ENCODE results near the gene CHST9. TPM values are rescaled to one million over a fixed set of nuclear protein-coding genes. Genes with fewer than 3 reads are reported as not detected.

The CHST9 gene
- total RNA-seq, 1 donor from 2014 or later, result 38.9 TPM

DNA sequence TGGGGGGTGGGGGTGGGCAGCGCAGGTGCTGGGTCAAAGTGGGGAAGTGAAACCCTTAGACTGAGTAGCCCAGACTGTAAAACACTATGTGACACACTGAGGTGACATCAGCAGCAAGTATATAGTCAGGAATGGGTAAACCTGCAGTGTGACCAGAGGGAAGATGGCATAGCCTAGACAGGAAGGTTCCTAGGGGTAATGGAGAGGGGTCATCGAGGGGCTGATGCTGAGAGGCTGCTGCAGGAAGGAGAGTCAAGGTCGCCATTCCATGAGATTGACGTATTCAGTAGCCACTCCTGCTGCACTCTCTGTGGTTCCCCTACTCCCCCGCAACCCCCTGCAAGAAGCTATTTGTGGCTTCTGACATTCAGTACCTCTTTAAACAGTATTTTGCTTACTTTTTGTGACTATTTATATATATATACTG lies 111.7 kb downstream of the CHST9 start:
- H3K9me3 Mint-ChIP-seq (ENCODE audit: low read depth), result no peaks in the 10 kb centered on the region
- no peaks in the 10 kb centered on the region for H3K27me3 Mint-ChIP-seq
- no peak for DNase-seq (ENCODE audit: low spot score, unreplicated experiment)
- TF ChIP-seq, protein P1, sequence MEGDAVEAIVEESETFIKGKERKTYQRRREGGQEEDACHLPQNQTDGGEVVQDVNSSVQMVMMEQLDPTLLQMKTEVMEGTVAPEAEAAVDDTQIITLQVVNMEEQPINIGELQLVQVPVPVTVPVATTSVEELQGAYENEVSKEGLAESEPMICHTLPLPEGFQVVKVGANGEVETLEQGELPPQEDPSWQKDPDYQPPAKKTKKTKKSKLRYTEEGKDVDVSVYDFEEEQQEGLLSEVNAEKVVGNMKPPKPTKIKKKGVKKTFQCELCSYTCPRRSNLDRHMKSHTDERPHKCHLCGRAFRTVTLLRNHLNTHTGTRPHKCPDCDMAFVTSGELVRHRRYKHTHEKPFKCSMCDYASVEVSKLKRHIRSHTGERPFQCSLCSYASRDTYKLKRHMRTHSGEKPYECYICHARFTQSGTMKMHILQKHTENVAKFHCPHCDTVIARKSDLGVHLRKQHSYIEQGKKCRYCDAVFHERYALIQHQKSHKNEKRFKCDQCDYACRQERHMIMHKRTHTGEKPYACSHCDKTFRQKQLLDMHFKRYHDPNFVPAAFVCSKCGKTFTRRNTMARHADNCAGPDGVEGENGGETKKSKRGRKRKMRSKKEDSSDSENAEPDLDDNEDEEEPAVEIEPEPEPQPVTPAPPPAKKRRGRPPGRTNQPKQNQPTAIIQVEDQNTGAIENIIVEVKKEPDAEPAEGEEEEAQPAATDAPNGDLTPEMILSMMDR (IDR thresholded peaks at IDR 0.05; ENCODE audit: unreplicated experiment), result no peak
- no peak overlapping the region for H3K4me3 Mint-ChIP-seq (ENCODE audit: low read depth)
- peaks cover 5% of the 10 kb centered on the region for H3K36me3 Mint-ChIP-seq (ENCODE audit: insufficient read depth)
- no peak overlapping the region for H3K27ac Mint-ChIP-seq
- H3K4me1 Mint-ChIP-seq (ENCODE audit: low read depth), result peaks cover 8% of the 10 kb centered on the region

DNA sequence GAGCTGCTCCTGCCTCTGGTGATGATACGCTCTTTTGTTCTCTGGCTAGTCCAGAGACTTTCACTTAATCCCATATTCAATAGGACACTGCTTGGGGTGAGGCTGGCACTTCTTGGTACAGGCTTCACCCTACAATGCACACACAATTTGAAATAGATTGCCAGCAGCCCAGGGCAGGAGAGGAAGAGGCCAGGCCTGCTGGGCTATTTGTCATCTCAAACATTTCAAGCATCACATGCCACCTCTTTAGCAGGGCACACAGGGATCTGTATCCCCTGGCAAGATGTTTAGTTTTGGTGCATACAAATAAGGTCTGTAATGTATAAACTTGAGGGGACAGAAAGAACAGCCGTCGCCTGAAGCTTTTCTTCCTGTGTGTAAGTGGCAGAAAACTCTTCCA lies 120.4 kb downstream of the CHST9 start:
- TF ChIP-seq, protein P1 (IDR thresholded peaks at IDR 0.05; ENCODE audit: unreplicated experiment), result no peak
- Mint-ChIP-seq H3K27me3 (no peaks in the 10 kb centered on the region), H3K4me1 (ENCODE audit: low read depth) (peaks cover 3% of the 10 kb centered on the region), H3K36me3 (ENCODE audit: insufficient read depth) (peaks cover 9% of the 10 kb centered on the region), H3K27ac (peak overlapping the region; percentile 64), H3K9me3 (ENCODE audit: low read depth) (peaks cover 7% of the 10 kb centered on the region), H3K4me3 (ENCODE audit: low read depth) (no peak overlapping the region)
- no peak for DNase-seq (ENCODE audit: low spot score, unreplicated experiment)

DNA sequence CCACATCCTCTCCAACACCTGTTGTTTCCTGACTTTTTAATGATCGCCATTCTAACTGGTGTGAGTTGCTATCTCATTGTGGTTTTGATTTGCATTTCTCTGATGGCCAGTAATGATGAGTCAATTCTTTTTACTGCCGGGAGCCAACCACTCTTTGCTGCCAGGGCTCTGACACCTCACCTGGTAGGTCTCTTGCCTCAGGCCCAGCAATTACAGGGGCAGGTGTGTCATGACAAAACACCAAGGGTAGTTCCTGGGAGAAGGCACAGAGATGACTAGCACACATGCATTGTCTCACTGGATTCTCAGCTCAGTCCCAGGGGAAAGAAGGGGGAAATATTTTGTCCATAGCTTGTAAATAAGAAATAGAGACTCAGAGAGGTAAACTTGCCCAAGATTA lies 122.3 kb downstream of the CHST9 start:
- no peak for DNase-seq (ENCODE audit: low spot score, unreplicated experiment)
- Mint-ChIP-seq H3K4me1 (ENCODE audit: low read depth) (peaks cover 7% of the 10 kb centered on the region), H3K9me3 (ENCODE audit: low read depth) (peaks cover 7% of the 10 kb centered on the region), H3K27me3 (no peaks in the 10 kb centered on the region), H3K4me3 (ENCODE audit: low read depth) (no peak overlapping the region), H3K27ac (no peak overlapping the region), H3K36me3 (ENCODE audit: insufficient read depth) (peaks cover 9% of the 10 kb centered on the region)
- TF ChIP-seq, protein P1 (IDR thresholded peaks at IDR 0.05; ENCODE audit: unreplicated experiment), result no peak

DNA sequence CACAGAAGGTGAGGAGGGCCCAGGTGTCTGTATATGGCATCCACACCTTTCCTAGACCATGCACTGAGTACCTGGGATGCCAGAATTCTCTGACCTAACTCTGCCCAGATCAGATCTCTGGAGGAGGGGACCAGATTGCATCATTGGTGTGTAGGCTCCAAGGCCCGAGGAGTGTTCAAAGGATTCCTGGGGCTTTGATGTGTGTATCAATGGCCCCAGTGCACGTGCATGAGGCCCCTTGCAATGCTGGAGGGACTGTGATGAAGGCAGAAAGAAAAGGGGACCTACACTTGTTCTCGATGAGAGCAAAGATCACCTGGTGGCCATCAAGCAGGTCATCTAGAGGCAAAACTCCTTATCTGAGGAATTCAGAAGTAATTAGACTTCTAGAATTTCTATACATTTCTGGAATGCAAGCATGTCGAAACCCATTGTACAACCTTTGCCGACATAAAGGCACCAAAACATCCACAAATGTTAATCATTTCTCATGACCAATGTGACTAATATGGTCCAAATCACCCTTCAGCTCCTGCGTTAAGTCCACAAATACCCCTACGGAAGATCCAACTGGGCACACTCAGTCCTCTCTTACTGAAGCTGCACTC lies 123.5 kb downstream of the CHST9 start:
- Mint-ChIP-seq H3K27me3 (no peaks in the 10 kb centered on the region), H3K4me1 (ENCODE audit: low read depth) (peaks cover 17% of the 10 kb centered on the region), H3K4me3 (ENCODE audit: low read depth) (no peak overlapping the region), H3K36me3 (ENCODE audit: insufficient read depth) (peaks cover 9% of the 10 kb centered on the region), H3K27ac (no peak overlapping the region), H3K9me3 (ENCODE audit: low read depth) (peaks cover 7% of the 10 kb centered on the region)
- TF ChIP-seq, protein P1 (IDR thresholded peaks at IDR 0.05; ENCODE audit: unreplicated experiment), result no peak
- DNase-seq (ENCODE audit: low spot score, unreplicated experiment), result no peak

DNA sequence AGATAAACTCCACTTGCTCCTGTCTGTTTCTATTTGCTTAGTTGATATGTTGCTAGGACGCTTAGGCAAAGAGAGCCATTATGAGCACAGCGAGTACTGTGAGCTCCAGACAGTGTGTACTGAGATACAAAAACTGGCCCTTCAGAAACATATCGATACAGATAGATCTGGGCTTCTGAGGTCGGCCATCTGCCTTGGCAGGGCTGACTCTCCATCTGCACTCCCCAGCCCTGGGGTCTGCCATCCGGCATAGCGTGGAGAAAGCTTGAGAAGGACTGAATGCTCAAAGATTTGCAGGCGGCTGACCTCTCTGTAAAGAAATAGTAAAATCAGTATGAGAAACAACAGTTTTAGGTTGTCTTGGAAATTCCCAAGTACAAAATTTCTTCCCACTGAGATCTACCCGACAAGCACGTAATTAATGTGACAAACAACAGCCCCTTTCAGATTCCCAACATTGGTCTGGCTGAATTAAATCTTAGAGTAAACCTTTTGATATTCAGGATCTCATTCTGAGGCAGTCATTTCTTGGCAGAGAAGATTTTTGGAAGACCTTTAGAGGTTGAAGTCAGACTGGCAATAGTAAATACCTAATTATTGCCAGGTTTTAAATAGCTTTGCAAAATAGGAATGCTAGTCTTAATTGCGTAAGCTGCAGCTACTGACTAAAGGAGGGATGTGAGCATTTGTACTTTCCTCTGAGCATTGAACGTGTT lies 127.4 kb downstream of the CHST9 start:
- Mint-ChIP-seq H3K27ac (peak overlapping the region; percentile 75), H3K27me3 (no peaks in the 10 kb centered on the region), H3K9me3 (ENCODE audit: low read depth) (peaks cover 7% of the 10 kb centered on the region), H3K4me3 (ENCODE audit: low read depth) (peak overlapping the region; percentile 39), H3K36me3 (ENCODE audit: insufficient read depth) (peaks cover 10% of the 10 kb centered on the region), H3K4me1 (ENCODE audit: low read depth) (peaks cover 22% of the 10 kb centered on the region)
- DNase-seq (ENCODE audit: low spot score, unreplicated experiment), result no peak
- TF ChIP-seq, protein P1 (IDR thresholded peaks at IDR 0.05; ENCODE audit: unreplicated experiment), result no peak
